GM19467 (cell line): ENCODE data around the gene HSD17B3.
"Not testable (repeated sequence)": the region's sequence is repeated elsewhere in the genome, so short reads cannot be mapped to it uniquely, and the experiment has no call there.

ENCODE experiments used
- ATAC-seq: cut with Tn5 transposase; IDR thresholded peaks from one replicate; pipeline ENCODE4 v1.9.1; 2021; ENCODE audit warnings: mild to moderate bottlenecking, moderate library complexity; ENCODE audit not compliant: unreplicated experiment

The HSD17B3 gene

GRCh38 chr9:96236854-96237550, 65.0 kb downstream of the HSD17B3 start:
- no peak for ATAC-seq

- ATAC-seq: not testable (repeated sequence)
Observed at GRCh38 chr9:96236337-96236736, 65.6 kb downstream of the HSD17B3 start.

GRCh38 chr9:96232539-96233241, 69.3 kb downstream of the HSD17B3 start:
- no peak for ATAC-seq

GRCh38 chr9:96232164-96232538, 69.8 kb downstream of the HSD17B3 start:
- ATAC-seq: no peak

DNA sequence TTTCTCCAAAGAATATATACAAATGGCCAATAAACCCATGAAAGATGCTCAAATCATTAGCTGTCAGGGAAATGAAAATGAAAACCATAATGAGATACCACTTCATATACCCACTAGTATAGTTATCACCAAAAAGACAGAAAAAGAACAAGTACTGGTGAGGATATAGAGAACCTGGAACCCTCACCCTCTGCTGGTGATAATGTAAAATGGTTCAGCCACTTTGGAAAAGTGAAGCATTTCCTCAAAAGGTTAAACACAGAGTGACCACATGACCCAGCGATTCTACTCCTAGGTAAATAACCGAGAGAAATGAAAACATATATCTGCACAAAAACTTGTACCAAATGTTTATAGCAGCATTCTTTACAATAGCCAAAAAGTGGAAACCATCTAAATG, 72.0 kb downstream of the HSD17B3 start:
- ATAC-seq: no peak

DNA sequence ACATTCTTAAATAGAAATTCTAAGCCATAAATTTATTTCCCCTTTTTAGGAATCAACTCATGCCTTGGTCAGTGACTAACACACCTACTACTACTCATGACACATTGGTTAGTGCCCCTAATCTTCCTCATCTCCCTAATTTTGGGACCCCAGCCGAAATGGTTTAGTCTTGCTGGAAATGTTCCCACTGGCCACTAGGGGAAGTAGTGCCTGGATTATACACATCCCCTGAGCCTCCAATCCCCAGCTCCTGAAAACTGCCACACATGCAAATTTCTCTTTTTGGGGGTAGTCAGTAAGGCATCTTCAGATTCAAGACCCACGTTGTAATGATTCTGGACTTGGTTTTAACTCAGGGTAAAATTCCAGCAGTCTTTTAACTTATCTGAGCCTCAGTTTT, 79.8 kb downstream of the HSD17B3 start:
- no peak for ATAC-seq

DNA sequence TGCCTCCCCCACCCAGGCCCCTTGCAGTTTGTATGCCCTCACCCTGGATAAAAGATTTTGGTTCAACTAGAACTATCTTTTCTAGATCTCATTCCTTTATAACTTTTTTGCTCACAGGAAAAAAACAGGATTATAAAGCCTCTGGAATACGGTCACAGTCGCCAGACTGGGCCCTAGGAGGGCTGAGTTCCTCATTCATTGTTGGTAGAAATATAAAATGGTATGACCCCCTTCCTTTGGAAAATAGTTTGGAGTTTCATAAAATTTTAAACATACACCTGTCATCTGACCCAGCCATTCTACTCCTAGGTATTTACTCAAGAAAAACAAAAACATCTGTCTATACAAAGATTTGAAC, 82.1 kb downstream of the HSD17B3 start:
- no peak for ATAC-seq

- ATAC-seq: no peak
Observed at GRCh38 chr9:96219026-96219899, 82.7 kb downstream of the HSD17B3 start.

GRCh38 chr9:96217754-96218693, 84.0 kb downstream of the HSD17B3 start:
- ATAC-seq: no peak

DNA sequence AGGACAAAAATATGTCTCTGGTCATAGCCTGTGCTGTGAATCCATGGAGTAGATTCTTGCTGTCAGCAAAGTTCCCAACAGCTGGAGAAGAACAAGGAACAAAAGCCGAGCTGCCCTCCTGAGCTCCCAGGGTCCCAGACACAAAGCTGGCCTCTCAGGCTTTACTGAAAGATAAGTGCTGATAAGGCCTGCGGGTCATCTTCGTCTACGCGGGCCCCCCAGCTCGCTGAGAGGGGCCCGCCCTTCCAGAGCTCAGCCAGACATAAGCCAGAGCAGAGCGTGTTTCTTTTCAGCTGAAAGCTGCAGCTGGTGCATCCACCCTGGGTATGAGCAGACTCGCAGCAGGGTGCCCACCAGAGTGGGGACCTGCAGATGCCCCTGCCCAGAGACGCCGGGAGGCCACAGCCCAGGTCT, 84.7 kb downstream of the HSD17B3 start:
- no peak for ATAC-seq

DNA sequence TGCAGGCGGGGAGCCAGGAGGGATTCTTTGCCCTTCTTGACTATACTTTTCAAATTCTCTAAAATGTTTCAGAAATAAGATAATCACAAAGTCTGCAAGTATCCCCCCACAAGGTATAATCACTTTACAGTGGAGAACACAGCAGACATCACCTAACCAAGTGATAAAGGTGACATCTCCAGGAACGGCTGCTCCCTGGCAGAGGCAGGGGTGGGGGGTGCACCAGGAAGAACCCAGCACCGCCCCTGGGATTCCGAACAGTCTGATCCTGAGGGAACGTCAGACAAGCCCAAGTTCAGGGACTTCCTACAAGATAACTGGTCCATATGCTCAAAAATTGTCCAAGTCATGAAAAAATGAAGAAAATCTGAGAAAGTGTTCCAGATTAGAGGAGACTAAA, 85.4 kb downstream of the HSD17B3 start:
- ATAC-seq: no peak

GRCh38 chr9:96215841-96216240, 86.1 kb downstream of the HSD17B3 start:
- no peak for ATAC-seq

DNA sequence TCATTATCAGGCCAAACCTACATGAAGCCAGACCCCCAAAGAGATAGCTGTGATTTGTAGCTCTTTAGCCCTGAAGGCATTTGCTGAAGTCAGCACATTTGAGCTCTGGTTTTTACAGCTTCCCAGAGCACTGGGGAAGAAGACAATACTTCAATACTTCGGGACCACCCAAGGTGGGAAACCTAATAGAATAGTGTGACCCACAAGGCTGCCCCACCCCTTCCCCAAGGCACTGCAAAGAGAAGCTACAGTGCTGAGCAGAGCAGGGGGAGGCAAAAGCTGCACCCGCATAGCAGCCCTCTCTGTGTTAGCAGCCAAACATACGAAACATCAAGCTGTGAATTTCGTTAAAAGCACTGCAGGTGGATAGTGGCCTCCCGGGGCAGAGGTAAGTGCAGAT, 87.3 kb downstream of the HSD17B3 start:
- no peak for ATAC-seq

- no peak for ATAC-seq
Observed at GRCh38 chr9:96209407-96210271, 92.3 kb downstream of the HSD17B3 start.

- ATAC-seq: no peak
Observed at GRCh38 chr9:96206156-96206751, 95.7 kb downstream of the HSD17B3 start.

GRCh38 chr9:96204853-96205252, 97.1 kb downstream of the HSD17B3 start:
- ATAC-seq: no peak

GRCh38 chr9:96203867-96204501, 98.0 kb downstream of the HSD17B3 start:
- no peak for ATAC-seq

GRCh38 chr9:96202971-96203780, 98.8 kb downstream of the HSD17B3 start:
- ATAC-seq: no peak
